Fibroblast of gingiva (primary cell): Measurements from ENCODE around the gene TMBIM4.

Source experiments
- DNase-seq: peaks from one replicate; pipeline ENCODE4 v3.0.0-alpha.2; 2011; ENCODE audit warnings: low read depth

Gene TMBIM4

DNA sequence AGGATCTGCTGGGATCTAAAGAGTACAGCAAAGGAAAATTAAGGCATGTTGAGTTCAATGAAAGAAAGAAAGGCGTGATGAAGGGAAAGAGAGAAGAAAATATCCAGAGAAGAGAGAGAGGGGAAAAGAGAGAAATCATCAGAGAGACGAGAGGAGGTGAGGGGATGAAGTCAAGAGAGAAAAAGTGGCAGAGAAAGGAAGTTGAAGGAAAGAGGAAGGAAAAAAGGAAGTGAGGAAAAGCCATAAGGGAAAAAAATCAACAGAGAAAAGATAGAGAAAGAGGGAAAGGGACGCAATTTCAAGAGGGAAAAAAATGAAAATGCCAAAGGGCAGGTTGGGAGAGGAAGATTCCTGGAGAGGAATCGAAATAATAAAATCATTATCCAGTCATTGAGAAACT lies 79.6 kb downstream of the TMBIM4 start:
- no peak for DNase-seq

- DNase-seq: peak; percentile 66
Observed at GRCh38 chr12:66087365-66087943, 82.3 kb downstream of the TMBIM4 start.

DNA sequence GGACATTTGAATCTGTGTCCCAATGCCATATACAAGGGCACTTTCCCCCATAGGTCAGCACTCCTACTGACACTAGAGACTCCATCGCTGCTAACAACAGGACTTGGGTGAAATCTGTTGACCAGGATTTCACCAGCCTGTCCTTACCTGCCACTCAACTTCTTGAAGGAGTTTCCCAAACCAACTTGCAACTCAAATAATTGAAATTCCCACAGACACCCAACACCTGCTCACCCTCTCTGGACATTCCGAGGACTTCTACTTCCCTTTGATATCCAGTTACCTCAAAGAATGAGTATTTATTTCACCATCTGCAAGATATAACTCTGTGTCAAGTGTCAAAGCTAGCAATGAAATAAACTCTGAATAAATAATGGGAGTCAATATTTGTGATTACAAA lies 83.8 kb downstream of the TMBIM4 start:
- DNase-seq: no peak
